Measurements from ENCODE around the gene TMEM260.

TMEM260 gene

DNA sequence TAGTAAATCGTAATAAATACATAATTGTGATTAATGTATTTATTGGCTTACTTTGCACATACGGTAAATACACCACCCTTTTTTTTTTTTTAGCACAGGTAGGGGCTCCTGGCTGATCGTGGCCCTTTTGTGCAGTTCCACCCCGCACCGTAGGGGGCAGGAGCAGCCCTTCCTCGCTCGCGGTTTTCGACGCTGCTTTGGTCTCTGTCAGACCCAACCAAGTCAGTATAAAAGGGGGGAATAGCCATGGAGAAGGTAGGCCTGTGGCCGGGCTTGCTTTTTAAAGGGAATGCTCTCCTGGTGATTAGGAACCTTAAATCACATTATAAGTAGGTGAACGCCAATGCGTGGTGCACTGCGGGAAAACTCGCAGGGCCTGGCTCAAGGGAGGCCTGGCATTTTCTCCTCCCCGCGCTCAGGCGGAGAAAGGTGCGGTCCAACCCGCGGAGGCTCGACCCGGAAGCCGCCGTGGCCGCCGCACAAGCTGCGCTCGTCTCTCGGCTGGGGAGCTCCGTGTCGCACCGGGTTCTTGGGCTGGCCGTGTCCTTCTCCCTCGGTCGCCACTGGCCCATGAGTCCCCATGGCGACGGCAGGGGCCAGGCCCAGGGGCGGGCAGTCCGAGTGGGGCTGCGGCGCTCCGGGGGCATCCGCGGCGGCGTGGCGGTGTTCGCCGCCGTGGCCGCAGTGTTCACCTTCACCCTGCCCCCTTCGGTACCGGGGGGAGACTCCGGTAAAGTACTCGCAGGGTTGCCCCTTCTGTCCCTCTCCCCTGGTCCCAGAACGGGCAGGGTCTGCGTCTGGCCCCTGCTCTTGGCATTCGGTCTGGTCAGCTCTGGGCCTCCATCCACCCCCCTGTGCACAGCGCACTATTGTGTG is at the start of gene TMEM260:
Gene TMEM260, plus strand, starts transcription at position 454 of the 876 bp plus-strand sequence. Its CDS starts 117 bp downstream, at position 571.
- peak; percentile 93 for DNase-seq (ENCODE audit: low spot score)

- DNase-seq (ENCODE audit: low spot score): no peak
Measured at GRCh38 chr14:56532546-56532945, 47.1 kb upstream of the TMEM260 start.

DNA sequence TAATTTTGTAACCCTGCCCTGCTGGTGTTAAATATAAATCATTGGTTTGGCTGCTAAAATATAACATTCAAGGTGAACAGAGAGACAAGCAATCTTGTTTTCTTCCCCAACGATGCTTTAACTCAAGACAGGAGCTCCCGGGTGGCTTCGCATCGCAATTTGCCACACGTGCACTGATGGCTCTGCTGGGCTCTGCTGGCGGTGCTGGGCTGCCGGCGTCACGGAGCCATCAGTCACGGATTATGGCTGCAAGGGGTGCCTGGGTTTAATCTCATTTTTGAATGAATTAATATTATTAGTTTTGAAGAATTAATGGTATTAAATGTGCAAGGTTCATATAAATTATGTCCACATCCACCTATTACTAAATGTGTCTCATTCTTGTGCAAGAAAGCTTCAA is 44.9 kb upstream of the TMEM260 start:
- DNase-seq (ENCODE audit: low spot score): no peak

GRCh38 chr14:56539862-56540261 is 39.7 kb upstream of the TMEM260 start:
- no peak for DNase-seq (ENCODE audit: low spot score)

DNA sequence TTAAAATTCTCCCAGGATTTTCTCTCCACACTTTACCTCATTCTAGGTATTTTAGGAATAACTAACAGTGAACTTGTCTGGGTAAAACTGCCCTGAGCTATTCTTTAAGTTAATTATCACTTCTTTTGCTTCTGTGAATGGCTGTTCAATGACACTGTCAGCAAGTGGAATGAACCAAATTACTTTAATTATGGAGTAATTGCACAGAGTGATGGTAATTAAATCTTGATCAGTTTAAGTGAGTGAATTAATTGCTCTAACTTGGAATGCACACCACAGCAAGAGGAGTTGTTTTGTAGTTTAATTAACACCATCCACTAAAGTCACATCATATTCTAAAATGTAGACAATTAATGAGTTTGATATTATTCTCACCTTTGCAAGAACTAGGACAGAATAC is 36.2 kb upstream of the TMEM260 start:
- no peak for DNase-seq (ENCODE audit: low spot score)

GRCh38 chr14:56549721-56550120 is 29.9 kb upstream of the TMEM260 start:
- DNase-seq (ENCODE audit: low spot score): no peak

DNA sequence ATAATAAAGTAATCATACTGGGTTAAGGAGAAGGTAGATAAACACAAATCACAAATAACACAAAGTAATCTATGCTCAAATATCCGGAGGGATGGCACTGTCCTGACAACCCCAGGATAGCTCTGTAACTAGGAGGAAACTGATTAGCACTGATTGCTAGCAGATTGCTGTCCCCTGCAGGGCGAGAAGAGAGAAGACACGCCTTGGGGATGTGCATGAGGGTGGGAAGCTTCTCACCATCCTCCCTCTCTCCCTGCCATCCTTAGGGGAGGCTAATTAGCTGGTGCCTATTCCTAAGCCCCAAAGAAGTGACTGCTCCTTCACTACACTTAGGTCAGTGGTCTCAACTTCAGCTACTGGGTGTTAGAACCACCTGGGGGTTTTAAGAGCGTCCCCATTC is 27.0 kb upstream of the TMEM260 start:
- DNase-seq (ENCODE audit: low spot score): no peak

GRCh38 chr14:56554301-56554700 is 25.3 kb upstream of the TMEM260 start:
- no peak for DNase-seq (ENCODE audit: low spot score)

GRCh38 chr14:56555921-56556570 is 23.6 kb upstream of the TMEM260 start:
- no peak for DNase-seq (ENCODE audit: low spot score)

GRCh38 chr14:56559182-56559581 is 20.4 kb upstream of the TMEM260 start:
- no peak for DNase-seq (ENCODE audit: low spot score)

DNA sequence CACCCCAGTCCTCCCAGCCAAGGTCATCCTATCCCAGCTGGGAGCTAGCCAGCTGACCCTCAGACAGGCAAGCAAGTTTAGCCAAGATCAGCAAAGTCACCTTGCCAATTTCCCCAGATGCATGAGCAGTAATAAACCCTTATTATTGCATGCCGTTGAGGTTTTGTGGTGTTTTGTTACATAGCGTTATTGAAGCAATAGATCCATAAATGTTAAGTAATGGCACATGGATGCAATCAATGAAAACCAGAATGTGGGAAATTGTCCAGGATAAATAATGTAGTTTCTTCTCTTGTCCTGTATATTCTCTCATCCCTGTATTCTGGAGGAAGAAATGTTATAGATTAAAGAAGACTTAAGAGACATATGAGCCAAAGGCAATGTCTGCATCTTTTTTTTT is 18.0 kb upstream of the TMEM260 start:
- no peak for DNase-seq (ENCODE audit: low spot score)

- no peak for DNase-seq (ENCODE audit: low spot score)
Measured at GRCh38 chr14:56562883-56563282, 16.7 kb upstream of the TMEM260 start.

DNA sequence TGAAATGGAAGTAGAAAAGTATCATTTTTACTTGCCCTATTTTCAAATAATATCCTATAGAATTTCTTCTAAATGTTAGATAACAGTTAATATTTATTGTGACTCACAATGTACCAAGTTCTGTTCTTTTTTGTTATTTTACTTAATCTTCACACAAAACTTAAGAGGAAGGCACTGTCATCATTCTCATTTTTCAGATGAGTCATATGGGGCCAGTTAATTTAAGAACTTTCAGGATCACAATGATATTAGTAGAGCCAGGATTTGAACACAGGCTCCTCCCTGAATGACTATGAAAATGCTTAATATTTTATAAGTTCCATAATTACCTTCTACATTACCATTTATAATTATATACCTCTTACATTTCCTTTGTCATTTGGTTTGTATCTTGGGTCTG is 10.4 kb upstream of the TMEM260 start:
- DNase-seq (ENCODE audit: low spot score): no peak

DNA sequence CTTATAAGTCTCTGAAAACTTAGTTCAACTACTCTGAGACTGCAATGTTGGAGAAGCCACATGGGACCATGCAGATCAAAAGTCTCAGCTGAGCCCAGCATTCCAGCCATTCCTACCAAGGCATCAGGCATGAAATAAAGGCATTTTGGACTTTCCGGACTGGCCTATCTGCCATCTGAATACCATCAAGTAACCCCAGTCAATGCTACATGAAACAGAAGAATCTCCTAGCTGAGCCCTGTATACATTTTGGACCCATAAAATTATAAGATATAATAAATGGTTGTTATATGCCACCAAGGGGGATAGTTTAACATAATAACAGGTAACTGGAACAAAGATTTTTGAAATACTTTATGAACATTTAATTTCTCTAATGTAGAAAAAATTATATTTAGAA is 9.3 kb upstream of the TMEM260 start:
- DNase-seq (ENCODE audit: low spot score): no peak

- DNase-seq (ENCODE audit: low spot score): peak; percentile 4
Measured at GRCh38 chr14:56580221-56580711, 668 bp downstream of the TMEM260 start.

- no peak for DNase-seq (ENCODE audit: low spot score)
Measured at GRCh38 chr14:56581041-56581727, 1.6 kb downstream of the TMEM260 start.

GRCh38 chr14:56585461-56586084 is 6.0 kb downstream of the TMEM260 start:
- no peak for DNase-seq (ENCODE audit: low spot score)

GRCh38 chr14:56587701-56588100 is 8.1 kb downstream of the TMEM260 start:
- DNase-seq (ENCODE audit: low spot score): no peak

DNA sequence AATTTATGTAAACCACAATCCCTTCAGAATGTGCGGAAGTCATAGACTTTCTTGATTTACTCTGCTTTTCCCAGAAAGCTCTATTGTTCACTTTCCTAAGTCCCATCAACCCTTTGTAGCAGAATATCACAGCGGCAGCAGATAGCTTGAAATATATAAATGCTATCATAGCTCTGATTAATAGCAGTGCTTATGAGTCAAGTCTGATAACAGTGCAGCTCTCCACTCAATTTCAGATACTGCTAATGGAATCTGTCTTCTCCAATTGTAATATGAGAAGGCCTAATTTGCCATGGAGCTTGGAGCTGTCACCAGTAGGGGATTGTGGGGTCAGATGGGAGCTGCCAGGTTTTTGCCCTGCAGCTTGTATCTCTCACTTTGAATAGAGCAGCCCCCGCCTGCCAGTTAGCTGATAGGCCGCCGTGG is 10.9 kb downstream of the TMEM260 start:
- DNase-seq (ENCODE audit: low spot score): no peak

DNA sequence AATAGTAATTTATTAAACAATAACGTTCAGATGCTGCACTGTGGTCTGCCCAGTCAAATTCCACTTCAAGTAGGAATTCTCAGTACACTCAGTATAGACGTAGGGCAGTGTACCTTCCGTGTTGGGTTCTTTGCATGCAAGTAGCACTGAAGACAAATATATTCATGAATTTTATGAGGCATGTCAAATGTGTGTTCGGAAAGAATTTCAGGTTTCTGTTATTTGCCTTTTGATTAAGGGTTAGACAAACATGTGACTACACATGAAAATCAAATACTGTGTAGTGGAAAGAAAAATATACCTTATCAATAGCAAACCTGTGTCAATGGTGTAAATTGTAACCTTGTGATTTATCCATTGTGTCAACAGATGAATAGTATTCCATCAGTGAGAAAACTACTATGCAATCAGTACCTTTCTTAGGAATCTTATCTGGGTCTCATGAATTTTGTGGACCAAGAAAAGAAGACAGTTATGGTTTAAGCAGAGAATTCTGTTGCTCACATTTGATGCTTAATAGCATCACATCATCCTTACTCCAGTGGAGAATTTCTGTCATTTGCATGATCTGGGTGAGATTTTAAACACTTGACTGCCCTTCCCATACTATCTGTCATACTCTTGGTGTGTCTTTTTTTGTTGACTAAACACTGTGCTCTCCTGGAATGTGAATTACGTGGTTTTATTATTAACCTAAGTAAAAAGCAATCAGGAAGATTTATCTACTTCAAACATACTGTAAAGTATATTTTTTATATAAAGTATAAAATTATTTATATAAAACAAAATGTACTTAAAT is 13.3 kb downstream of the TMEM260 start:
- DNase-seq (ENCODE audit: low spot score): no peak

- no peak for DNase-seq (ENCODE audit: low spot score)
Measured at GRCh38 chr14:56594428-56594827, 14.8 kb downstream of the TMEM260 start.

Data from CD4-positive, alpha-beta T cell treated with Interleukin-15 for 4 hours (primary cell).